OCI-LY3 (cell line): ENCODE results near the gene PRDM16.

Experiments
- EZH2phosphoT487 ChIP-seq: fragments of 200-600 bp; shearing (Covaris generic); IDR thresholded peaks from 2 replicates; pipeline ENCODE4 v1.6.1; 2018; ENCODE audit warnings: antibody characterized with exemption, mixed run types, low read depth
- TF ChIP-seq, protein P1 (sequence below): fragments of 200-600, 300-600 bp; sonication (generic); IDR thresholded peaks from 2 replicates; pipeline ENCODE4 v1.5.1; 2014; ENCODE audit warnings: antibody characterized with exemption, low read length, low read depth

DNA sequence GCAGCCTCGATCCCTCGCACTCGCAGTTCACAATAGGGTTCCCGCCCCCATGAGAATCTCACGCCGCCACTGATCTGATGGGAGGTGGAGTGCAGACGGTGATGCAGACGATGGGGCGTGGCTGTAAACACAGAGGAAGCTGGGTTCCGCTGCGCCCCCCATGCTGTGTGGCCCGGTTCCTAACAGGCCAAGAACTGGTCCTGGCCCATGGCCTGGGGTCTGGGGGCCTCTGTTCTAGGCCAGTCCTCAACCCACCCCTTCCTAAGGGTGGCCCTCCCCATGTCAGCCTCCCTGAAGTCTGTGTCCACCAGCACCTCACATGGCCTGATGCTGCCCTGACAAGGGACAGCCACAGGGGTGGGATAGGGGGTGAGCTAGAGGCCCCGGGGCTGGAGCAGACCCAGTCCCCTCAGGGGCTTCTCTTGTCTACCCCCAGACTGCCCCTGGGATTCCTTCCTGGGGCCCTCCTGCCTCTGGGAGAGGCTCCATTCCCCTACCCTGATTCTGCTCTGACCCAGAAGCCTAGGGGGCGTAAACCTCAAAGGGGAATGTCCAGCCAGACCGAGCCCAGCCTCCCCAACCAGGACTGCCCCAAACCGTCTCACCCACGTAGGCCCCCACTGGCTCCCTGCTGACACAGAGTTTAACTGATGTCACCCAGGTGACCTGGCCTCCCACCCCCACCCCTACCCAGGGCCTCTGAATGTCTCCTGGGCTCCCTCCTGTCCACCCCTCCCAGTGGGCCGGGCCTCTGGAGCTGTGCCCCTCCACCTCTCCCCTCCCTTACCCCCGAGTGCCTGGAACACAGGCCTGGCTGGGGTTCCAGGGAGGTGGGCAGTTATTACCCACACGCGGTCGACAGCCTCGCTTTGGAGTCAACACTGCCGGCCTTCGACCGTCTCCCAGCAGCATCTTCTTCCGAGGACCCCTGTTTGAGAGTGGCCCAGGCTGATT is 370.6 kb downstream of the PRDM16 start:
- TF ChIP-seq, protein P1, sequence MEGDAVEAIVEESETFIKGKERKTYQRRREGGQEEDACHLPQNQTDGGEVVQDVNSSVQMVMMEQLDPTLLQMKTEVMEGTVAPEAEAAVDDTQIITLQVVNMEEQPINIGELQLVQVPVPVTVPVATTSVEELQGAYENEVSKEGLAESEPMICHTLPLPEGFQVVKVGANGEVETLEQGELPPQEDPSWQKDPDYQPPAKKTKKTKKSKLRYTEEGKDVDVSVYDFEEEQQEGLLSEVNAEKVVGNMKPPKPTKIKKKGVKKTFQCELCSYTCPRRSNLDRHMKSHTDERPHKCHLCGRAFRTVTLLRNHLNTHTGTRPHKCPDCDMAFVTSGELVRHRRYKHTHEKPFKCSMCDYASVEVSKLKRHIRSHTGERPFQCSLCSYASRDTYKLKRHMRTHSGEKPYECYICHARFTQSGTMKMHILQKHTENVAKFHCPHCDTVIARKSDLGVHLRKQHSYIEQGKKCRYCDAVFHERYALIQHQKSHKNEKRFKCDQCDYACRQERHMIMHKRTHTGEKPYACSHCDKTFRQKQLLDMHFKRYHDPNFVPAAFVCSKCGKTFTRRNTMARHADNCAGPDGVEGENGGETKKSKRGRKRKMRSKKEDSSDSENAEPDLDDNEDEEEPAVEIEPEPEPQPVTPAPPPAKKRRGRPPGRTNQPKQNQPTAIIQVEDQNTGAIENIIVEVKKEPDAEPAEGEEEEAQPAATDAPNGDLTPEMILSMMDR, result no peak
- TF ChIP-seq EZH2phosphoT487, result no peak
